HepG2 (cell line): Measurements from ENCODE around the gene GJB2. TPM values are rescaled to one million over a fixed set of nuclear protein-coding genes. Genes with fewer than 3 reads are reported as not detected.

ENCODE experiments used
- ATAC-seq: fragments of 200-7000 bp; cut with Tn5 transposase; 3 replicates; pipeline ENCODE4 v1.9.1; 2020; ENCODE audit warnings: mild to moderate bottlenecking, moderate library complexity
- BruUV-seq: library from RNA; stranded (reverse); fragments of 400-500 nt; replicated peaks from 2 replicates; lab custom pipeline; 2021; lab: Mats Ljungman, UMichigan
- CTCF ChIA-PET: fragments of 300-600 bp; formaldehyde crosslinking; extraction: SDS; loops from one replicate; lab custom pipeline; 2021; ENCODE audit warnings: low total read pairs, inconsistent platforms, low intra/inter-chr PET ratio; lab: Yijun Ruan, JAX
- POLR2A ChIA-PET: fragments of 350-600 bp; sonication (Branson Sonifier 250); formaldehyde crosslinking; loops from one replicate; lab custom pipeline; 2020; ENCODE audit warnings: antibody characterized with exemption, inconsistent platforms; lab: Yijun Ruan, JAX
- DNase-seq: peaks from one replicate; pipeline ENCODE4 v3.0.0-alpha.2; 2015; ENCODE audit warnings: low spot score
- FAIRE-seq: peaks from 3 replicates; lab custom pipeline; 2011; peaks lifted over from hg19 to GRCh38; lab: Jason Lieb, UNC
- H2AFZ ChIP-seq: one replicate; pipeline ENCODE4 v1.6.1; 2011; ENCODE audit warnings: low read length, inconsistent platforms
- H3K27ac ChIP-seq: fragments of 300-600 bp; 3 replicates; pipeline ENCODE4 v1.8.0; 2011; ENCODE audit warnings: mixed run types, mild to moderate bottlenecking, mixed read lengths, low read length, inconsistent platforms; ENCODE audit not compliant: insufficient read depth; ENCODE audit errors: extremely low read length
- H3K27me3 ChIP-seq, 2 experiments: fragments of 200-600 bp in 1 of 2; 2 replicates in 1 of 2; 3 replicates in 1 of 2; pipeline versions ENCODE4 v1.6.0 to v1.8.0; 2011; ENCODE audit warnings: low read length in 2 of 2, mild to moderate bottlenecking in 2 of 2, moderate library complexity in 2 of 2, inconsistent platforms in 1 of 2; ENCODE audit not compliant: insufficient read depth in 2 of 2, control insufficient read depth in 1 of 2
- H3K36me3 ChIP-seq, 2 experiments: fragments of 200-600 bp in 1 of 2; replicated peaks in 1 of 2; 2 replicates in 1 of 2; 3 replicates in 1 of 2; pipeline versions ENCODE4 v1.5.1 to v1.8.0; 2011; ENCODE audit warnings: low read length in 2 of 2, inconsistent platforms in 1 of 2; ENCODE audit not compliant: insufficient read depth in 2 of 2, control insufficient read depth in 1 of 2
- H3K4me1 ChIP-seq: 2 replicates; pipeline ENCODE4 v1.5.1; 2012; ENCODE audit warnings: low read length, inconsistent platforms; ENCODE audit not compliant: insufficient read depth
- H3K4me2 ChIP-seq: 2 replicates; pipeline ENCODE4 v1.6.0; 2011; ENCODE audit warnings: low read depth, low read length, inconsistent platforms
- H3K4me3 ChIP-seq, 3 experiments: fragments of 200-600 bp in 1 of 3; sonication (generic), shearing (Covaris generic) in 1 of 3; replicated peaks in 1 of 3; 2 replicates each; pipeline ENCODE4 v1.5.1; 2011 to 2016; ENCODE audit warnings: low read length in 3 of 3, inconsistent platforms in 2 of 3, low read depth in 2 of 3, mild to moderate bottlenecking in 2 of 3, control low read depth in 1 of 3, mixed read lengths in 1 of 3; ENCODE audit not compliant: insufficient read depth in 1 of 3
- H3K79me2 ChIP-seq: one replicate; pipeline ENCODE4 v1.6.1; 2011; ENCODE audit warnings: low read length, inconsistent platforms; ENCODE audit not compliant: insufficient read depth
- H3K9ac ChIP-seq: 2 replicates; pipeline ENCODE4 v1.6.0; 2011; ENCODE audit warnings: mild to moderate bottlenecking, low read depth, low read length, inconsistent platforms; ENCODE audit not compliant: insufficient read depth
- H3K9me3 ChIP-seq: 2 replicates; pipeline ENCODE4 v1.5.1; 2012; ENCODE audit warnings: mild to moderate bottlenecking, low read length
- H4K20me1 ChIP-seq: 2 replicates; pipeline ENCODE4 v1.6.0; 2011; ENCODE audit warnings: inconsistent platforms, mild to moderate bottlenecking, low read length, moderate library complexity; ENCODE audit not compliant: insufficient read depth
- ADNP ChIP-seq: sonication (generic); formaldehyde crosslinking; IDR thresholded peaks from 2 replicates; pipeline ENCODE4 v1.4.0; 2020; ENCODE audit warnings: missing genetic modification reagents
- AGO1 ChIP-seq: fragments of 200-400 bp; formaldehyde crosslinking; IDR thresholded peaks from 2 replicates; pipeline ENCODE4 v1.6.1; 2017; ENCODE audit warnings: mild to moderate bottlenecking, low read depth, low read length, moderate library complexity; ENCODE audit not compliant: poor library complexity, severe bottlenecking
- CBX1 ChIP-seq: IDR thresholded peaks from one replicate; pipeline ENCODE4 v1.6.1; 2016; ENCODE audit warnings: antibody characterized with exemption, low read depth
- FOXA1 ChIP-seq, 2 experiments: fragments of 450-650 bp in 1 of 2; sonication (generic) in 1 of 2; formaldehyde crosslinking in 1 of 2; IDR thresholded peaks; 2 replicates each; pipeline versions ENCODE4 v1.4.0 to v1.6.1; 2016 to 2020; ENCODE audit warnings: missing genetic modification reagents in 1 of 2
- POLR2G ChIP-seq: fragments of 200-400 bp; formaldehyde crosslinking; IDR thresholded peaks from 2 replicates; pipeline ENCODE4 v1.6.1; 2018; ENCODE audit warnings: mild to moderate bottlenecking, low read depth, low read length, moderate library complexity
- RNF2 ChIP-seq: fragments of 450-650 bp; conservative IDR thresholded peaks from 2 replicates; pipeline ENCODE4 v1.6.1; 2016; ENCODE audit warnings: low read depth
- SATB2 ChIP-seq: sonication (generic); formaldehyde crosslinking; IDR thresholded peaks from 2 replicates; pipeline ENCODE4 v1.5.0; 2020; ENCODE audit warnings: missing genetic modification reagents
- SIX4 ChIP-seq: sonication (generic); formaldehyde crosslinking; IDR thresholded peaks from 2 replicates; pipeline ENCODE4 v1.4.0; 2020; ENCODE audit warnings: missing genetic modification reagents
- TARDBP ChIP-seq: sonication (generic); formaldehyde crosslinking; IDR thresholded peaks from 2 replicates; pipeline ENCODE4 v1.8.0; 2022; ENCODE audit warnings: mild to moderate bottlenecking, missing genetic modification reagents
- ZFP36L2 ChIP-seq: sonication (generic); formaldehyde crosslinking; IDR thresholded peaks from 2 replicates; pipeline ENCODE4 v1.4.0; 2020; ENCODE audit warnings: missing genetic modification reagents
- ZNF230 ChIP-seq: sonication (generic); formaldehyde crosslinking; IDR thresholded peaks from 2 replicates; pipeline ENCODE4 v1.4.0; 2020; ENCODE audit warnings: mild to moderate bottlenecking, missing genetic modification reagents
- ZNF333 ChIP-seq: sonication (generic); formaldehyde crosslinking; IDR thresholded peaks from 2 replicates; pipeline ENCODE4 v1.4.0; 2020; ENCODE audit warnings: mild to moderate bottlenecking, missing genetic modification reagents, borderline replicate concordance
- ZNF432 ChIP-seq: sonication (generic); formaldehyde crosslinking; IDR thresholded peaks from 2 replicates; pipeline ENCODE4 v1.5.0; 2020; ENCODE audit warnings: missing genetic modification reagents, mild to moderate bottlenecking, borderline replicate concordance
- ZNF441 ChIP-seq: sonication (generic); formaldehyde crosslinking; IDR thresholded peaks from 2 replicates; pipeline ENCODE4 v1.7.0; 2021; ENCODE audit warnings: missing genetic modification reagents, borderline replicate concordance
- ZNF543 ChIP-seq: sonication (generic); formaldehyde crosslinking; IDR thresholded peaks from 2 replicates; pipeline ENCODE4 v1.4.0; 2020; ENCODE audit warnings: mild to moderate bottlenecking, missing genetic modification reagents
- ZSCAN30 ChIP-seq: sonication (generic); formaldehyde crosslinking; IDR thresholded peaks from 2 replicates; pipeline ENCODE4 v1.5.0; 2020; ENCODE audit warnings: mild to moderate bottlenecking, missing genetic modification reagents
- WGBS: methylation state at CpG from one replicate; pipeline ENCODE4 v1.1.6; 2017; ENCODE audit warnings: low lambda C conversion rate; 5-methylcytosine and 5-hydroxymethylcytosine counted together
- in situ Hi-C: cut with HindIII; loops from 2 replicates; pipeline ENCODE4 v1.10.0; 2017; ENCODE audit warnings: low pct_unique_long_range_greater_than_20kb; ENCODE audit not compliant: extremely low pct_ligation_motif_present
- intact Hi-C: fragments of 100-400 bp; cut with micrococcal nuclease; formaldehyde crosslinking; loops from one replicate; pipeline ENCODE4 v1.10.0; 2022; ENCODE audit not compliant: unreplicated experiment
- polyA plus RNA-seq, 8 experiments: library from polyadenylated mRNA; depleted of rRNA in 3 of 8; stranded (reverse) in 7 of 8; unstranded in 1 of 8; fragments of >200 nt; fragmentation: Illumina TruSeq in 4 of 8; extraction: Trizol in 4 of 8; gene quantifications; 2 replicates each; pipeline versions ENCODE4 v1.2.1 to v1.2.3, GENCODE V29; 2011 to 2016; ENCODE audit warnings: low read depth in 4 of 8, missing spikeins in 1 of 8, mixed read lengths in 1 of 8; ENCODE audit not compliant: insufficient read depth in 1 of 8
- total RNA-seq, 5 experiments: library from RNA; depleted of rRNA; stranded (reverse); fragments of >200 nt; fragmentation: Illumina TruSeq; extraction: Trizol; gene quantifications; 2 replicates each; pipeline ENCODE4 v1.2.3, GENCODE V29; 2016; ENCODE audit warnings: low read depth in 1 of 5
- TF ChIP-seq, protein P1 (sequence below): sonication (generic); formaldehyde crosslinking; IDR thresholded peaks from 2 replicates; pipeline ENCODE4 v1.4.0; 2020; ENCODE audit warnings: missing genetic modification reagents, borderline replicate concordance
- TF ChIP-seq, protein P2 (sequence below): sonication (generic); formaldehyde crosslinking; IDR thresholded peaks from 2 replicates; pipeline ENCODE4 v1.5.1; 2020; ENCODE audit warnings: missing genetic modification reagents, mild to moderate bottlenecking, borderline replicate concordance

GJB2 gene
- total and polyA plus RNA-seq, 2 of the 13 experiments (the other 11 are each of a cell fraction or from before 2014, with no cell fraction given), result 0.15 to 0.18 TPM

DNA sequence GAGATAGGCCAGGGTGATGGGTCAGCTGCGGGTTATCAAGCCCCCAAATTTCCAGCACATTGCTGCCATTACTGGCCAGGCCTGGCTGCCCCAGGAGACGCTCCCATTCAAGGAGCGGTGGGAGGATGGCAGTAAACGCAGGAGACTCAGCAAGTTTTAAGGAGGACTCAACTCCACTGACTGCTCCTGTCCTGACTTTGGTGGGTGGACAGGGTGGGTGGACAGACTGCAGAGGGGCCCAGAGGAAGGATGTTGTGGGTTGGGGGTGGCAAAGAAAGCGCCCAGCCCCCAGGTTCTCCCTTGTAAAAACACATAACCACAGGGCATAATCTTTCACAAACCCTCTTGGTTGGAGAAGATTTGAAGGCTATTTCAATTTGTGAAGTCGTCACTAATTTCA lies 35.0 kb upstream of the GJB2 start:
- Histone ChIP-seq H3K79me2 (no peaks in the 10 kb centered on the region), H3K9me3 (no peaks in the 10 kb centered on the region), H3K36me3 (no peaks in the 10 kb centered on the region), H3K9ac (no peak overlapping the region), H3K4me1 (no peaks in the 10 kb centered on the region), H3K27ac (no peak overlapping the region), H3K4me3 (no peak overlapping the region), H4K20me1 (no peaks in the 10 kb centered on the region), H2AFZ (no peak overlapping the region), H3K4me2 (no peak overlapping the region), H3K27me3 (peaks cover 6 to 34% of the 10 kb centered on the region in 2 experiments; a peak in 4 of 5 replicates)
- POLR2A ChIA-PET, result no interaction called here
- 61% methylated on average over 2 of the region's 6 CpGs for WGBS
- CTCF ChIA-PET, result no interaction called here
- no peak for TF ChIP-seq TARDBP (CRISPR knock-in tag)
- ATAC-seq (no peak), DNase-seq (no peak), FAIRE-seq (no peak)
- no TSS peak for BruUV-seq
- in situ Hi-C loops, result no loop called here
- intact Hi-C loops, result no loop called here

DNA sequence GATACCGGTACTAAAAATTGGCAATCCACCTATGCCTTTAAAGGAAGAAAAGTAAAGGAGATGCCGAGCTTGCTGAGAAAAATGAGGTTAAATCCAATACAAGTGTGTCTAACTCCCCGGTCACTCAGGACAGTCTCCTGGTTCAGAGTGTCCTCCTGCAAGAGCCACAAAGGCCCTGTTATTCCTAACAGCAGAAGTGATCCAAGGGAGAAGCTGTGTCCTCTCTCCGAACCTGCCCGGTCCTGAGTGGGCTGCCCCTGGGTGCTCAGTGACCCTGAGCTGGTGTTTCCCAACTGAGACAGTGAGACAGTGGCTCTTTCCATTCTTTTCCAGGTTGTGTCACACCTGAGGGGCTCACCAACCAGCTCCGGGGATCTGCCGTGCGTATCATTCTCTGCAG lies 34.5 kb upstream of the GJB2 start:
- Histone ChIP-seq H3K36me3 (no peaks in the 10 kb centered on the region), H3K4me3 (no peak overlapping the region), H4K20me1 (no peaks in the 10 kb centered on the region), H3K79me2 (no peaks in the 10 kb centered on the region), H3K4me1 (no peaks in the 10 kb centered on the region), H3K4me2 (no peak overlapping the region), H3K9ac (no peak overlapping the region), H3K27ac (no peak overlapping the region), H3K9me3 (no peaks in the 10 kb centered on the region), H2AFZ (no peak overlapping the region), H3K27me3 (peaks cover 6 to 30% of the 10 kb centered on the region in 2 experiments; a peak in 4 of 5 replicates)
- in situ Hi-C loops, result no loop called here
- no TSS peak for BruUV-seq
- intact Hi-C loops, result no loop called here
- FAIRE-seq (no peak), DNase-seq (no peak), ATAC-seq (no peak)
- POLR2A ChIA-PET, result no interaction called here
- CTCF ChIA-PET, result no interaction called here
- WGBS, result 71% methylated on average over 7 of the region's 8 CpGs
- TF ChIP-seq FOXA1 (IDR thresholded peaks at IDR 0.05) (no peak), FOXA1 (CRISPR knock-in tag; IDR thresholded peaks at IDR 0.05) (no peak), AGO1 (no peak), ZNF543 (CRISPR knock-in tag) (no peak), POLR2G (no peak), SIX4 (CRISPR knock-in tag) (no peak), ZNF230 (CRISPR knock-in tag) (no peak), ZNF441 (CRISPR knock-in tag) (no peak), SATB2 (CRISPR knock-in tag) (no peak), ZNF333 (CRISPR knock-in tag) (no peak), RNF2 (no peak), ZSCAN30 (CRISPR knock-in tag) (no peak), CBX1 (no peak), ADNP (CRISPR knock-in tag) (no peak), ZNF432 (CRISPR knock-in tag) (no peak), ZFP36L2 (CRISPR knock-in tag) (no peak)
- TF ChIP-seq, protein P1, sequence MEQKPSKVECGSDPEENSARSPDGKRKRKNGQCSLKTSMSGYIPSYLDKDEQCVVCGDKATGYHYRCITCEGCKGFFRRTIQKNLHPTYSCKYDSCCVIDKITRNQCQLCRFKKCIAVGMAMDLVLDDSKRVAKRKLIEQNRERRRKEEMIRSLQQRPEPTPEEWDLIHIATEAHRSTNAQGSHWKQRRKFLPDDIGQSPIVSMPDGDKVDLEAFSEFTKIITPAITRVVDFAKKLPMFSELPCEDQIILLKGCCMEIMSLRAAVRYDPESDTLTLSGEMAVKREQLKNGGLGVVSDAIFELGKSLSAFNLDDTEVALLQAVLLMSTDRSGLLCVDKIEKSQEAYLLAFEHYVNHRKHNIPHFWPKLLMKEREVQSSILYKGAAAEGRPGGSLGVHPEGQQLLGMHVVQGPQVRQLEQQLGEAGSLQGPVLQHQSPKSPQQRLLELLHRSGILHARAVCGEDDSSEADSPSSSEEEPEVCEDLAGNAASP (CRISPR knock-in tag), result no peak
- TF ChIP-seq, protein P2, sequence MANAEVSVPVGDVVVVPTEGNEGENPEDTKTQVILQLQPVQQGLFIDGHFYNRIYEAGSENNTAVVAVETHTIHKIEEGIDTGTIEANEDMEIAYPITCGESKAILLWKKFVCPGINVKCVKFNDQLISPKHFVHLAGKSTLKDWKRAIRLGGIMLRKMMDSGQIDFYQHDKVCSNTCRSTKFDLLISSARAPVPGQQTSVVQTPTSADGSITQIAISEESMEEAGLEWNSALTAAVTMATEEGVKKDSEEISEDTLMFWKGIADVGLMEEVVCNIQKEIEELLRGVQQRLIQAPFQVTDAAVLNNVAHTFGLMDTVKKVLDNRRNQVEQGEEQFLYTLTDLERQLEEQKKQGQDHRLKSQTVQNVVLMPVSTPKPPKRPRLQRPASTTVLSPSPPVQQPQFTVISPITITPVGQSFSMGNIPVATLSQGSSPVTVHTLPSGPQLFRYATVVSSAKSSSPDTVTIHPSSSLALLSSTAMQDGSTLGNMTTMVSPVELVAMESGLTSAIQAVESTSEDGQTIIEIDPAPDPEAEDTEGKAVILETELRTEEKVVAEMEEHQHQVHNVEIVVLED (CRISPR knock-in tag), result no peak
